ENCODE results near the gene FKBP6.

DNA sequence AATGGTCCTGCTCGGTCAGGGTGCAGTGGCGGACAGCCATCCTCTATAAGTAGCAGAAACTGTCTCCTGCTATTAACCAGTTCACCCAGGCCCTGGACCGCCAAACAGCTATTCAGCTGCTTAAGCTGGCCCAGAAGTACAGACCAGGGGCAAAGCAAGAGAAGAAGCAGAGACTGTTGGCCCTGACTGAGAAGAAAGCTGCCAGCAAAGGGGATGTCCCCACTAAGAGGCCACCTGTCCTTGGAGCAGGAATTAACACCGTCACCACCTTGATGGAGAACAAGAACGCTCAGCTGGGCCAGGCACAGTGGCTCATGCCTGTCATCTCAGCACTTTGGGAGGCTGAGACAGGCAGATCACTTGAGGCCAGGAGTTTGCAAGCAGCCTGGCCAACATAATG lies 13.7 kb upstream of the FKBP6 start:
- TF ChIP-seq, protein P1, sequence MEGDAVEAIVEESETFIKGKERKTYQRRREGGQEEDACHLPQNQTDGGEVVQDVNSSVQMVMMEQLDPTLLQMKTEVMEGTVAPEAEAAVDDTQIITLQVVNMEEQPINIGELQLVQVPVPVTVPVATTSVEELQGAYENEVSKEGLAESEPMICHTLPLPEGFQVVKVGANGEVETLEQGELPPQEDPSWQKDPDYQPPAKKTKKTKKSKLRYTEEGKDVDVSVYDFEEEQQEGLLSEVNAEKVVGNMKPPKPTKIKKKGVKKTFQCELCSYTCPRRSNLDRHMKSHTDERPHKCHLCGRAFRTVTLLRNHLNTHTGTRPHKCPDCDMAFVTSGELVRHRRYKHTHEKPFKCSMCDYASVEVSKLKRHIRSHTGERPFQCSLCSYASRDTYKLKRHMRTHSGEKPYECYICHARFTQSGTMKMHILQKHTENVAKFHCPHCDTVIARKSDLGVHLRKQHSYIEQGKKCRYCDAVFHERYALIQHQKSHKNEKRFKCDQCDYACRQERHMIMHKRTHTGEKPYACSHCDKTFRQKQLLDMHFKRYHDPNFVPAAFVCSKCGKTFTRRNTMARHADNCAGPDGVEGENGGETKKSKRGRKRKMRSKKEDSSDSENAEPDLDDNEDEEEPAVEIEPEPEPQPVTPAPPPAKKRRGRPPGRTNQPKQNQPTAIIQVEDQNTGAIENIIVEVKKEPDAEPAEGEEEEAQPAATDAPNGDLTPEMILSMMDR (IDR thresholded peaks at IDR 0.05; ENCODE audit: low read depth, low read length) = no peak
- no peak for TF ChIP-seq EZH2phosphoT487 (IDR thresholded peaks at IDR 0.05; ENCODE audit: low read depth)
